ENCODE measurements around the gene ARMH4. TPM values are rescaled to one million over a fixed set of nuclear protein-coding genes. Genes with fewer than 3 reads are reported as not detected.

Gene ARMH4
- total and polyA plus RNA-seq, 2 experiments from 2014 or later: 48.6 to 64.6 TPM

DNA sequence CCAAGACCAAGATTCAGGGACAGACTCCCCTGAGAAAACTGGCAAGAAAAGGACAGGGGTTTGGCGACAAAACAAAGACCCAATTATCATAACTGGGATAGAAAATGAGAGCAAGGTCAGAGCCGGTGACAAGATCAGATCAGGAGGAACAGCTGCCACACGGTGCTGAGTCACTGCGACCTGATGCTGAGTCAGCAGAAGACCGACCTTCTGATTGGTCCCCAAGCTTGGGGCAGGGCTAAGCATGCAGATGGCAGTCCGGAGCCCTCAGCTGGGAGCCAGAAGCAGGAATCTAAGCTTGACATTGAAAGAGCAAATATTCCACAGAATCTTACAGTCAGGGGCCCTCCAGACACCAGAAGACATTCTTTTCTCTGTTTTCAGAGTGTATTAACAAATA lies 19.1 kb upstream of the ARMH4 start:
- H3K27me3 ChIP-seq: no peaks in the 10 kb centered on the region
- TF ChIP-seq, protein P1, sequence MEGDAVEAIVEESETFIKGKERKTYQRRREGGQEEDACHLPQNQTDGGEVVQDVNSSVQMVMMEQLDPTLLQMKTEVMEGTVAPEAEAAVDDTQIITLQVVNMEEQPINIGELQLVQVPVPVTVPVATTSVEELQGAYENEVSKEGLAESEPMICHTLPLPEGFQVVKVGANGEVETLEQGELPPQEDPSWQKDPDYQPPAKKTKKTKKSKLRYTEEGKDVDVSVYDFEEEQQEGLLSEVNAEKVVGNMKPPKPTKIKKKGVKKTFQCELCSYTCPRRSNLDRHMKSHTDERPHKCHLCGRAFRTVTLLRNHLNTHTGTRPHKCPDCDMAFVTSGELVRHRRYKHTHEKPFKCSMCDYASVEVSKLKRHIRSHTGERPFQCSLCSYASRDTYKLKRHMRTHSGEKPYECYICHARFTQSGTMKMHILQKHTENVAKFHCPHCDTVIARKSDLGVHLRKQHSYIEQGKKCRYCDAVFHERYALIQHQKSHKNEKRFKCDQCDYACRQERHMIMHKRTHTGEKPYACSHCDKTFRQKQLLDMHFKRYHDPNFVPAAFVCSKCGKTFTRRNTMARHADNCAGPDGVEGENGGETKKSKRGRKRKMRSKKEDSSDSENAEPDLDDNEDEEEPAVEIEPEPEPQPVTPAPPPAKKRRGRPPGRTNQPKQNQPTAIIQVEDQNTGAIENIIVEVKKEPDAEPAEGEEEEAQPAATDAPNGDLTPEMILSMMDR (IDR thresholded peaks at IDR 0.05; ENCODE audit: low read depth, low read length): no peak
- H3K27ac ChIP-seq: no peak overlapping the region
- H3K4me1 ChIP-seq (ENCODE audit: low read depth): no peaks in the 10 kb centered on the region
- peak; percentile 75 to 85 for DNase-seq (ENCODE audit: low read depth in 1 of 2, low spot score in 1 of 2)
- no peaks in the 10 kb centered on the region for H3K36me3 ChIP-seq
- H3K9me3 ChIP-seq (ENCODE audit: low read depth): no peaks in the 10 kb centered on the region
- H3K4me3 ChIP-seq: no peak overlapping the region

DNA sequence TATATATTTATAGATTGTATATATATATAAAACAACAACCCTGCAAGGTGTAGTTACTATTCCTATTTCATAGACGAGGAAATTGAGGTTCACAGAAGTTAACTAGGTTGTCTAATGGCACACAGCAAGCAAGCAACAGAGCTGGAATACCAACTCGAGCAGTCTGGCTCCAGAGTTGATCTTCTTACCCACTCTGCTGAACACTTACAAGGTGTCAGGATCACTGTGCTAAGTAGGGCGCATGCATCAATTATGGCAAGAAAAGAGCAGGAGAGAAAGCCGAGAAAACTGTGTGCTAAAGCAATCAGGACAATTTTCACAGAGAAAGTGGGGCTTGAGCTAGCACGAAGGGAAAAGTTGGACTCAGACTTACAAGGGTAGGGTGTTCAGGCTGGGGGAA lies 15.9 kb upstream of the ARMH4 start:
- no peak for DNase-seq (ENCODE audit: low read depth in 1 of 2, low spot score in 1 of 2)
- no peaks in the 10 kb centered on the region for H3K9me3 ChIP-seq (ENCODE audit: low read depth)
- peaks cover 9% of the 10 kb centered on the region for H3K4me1 ChIP-seq (ENCODE audit: low read depth)
- TF ChIP-seq, protein P1 (IDR thresholded peaks at IDR 0.05; ENCODE audit: low read depth, low read length): no peak
- no peak overlapping the region for H3K27ac ChIP-seq
- H3K27me3 ChIP-seq: no peaks in the 10 kb centered on the region
- H3K4me3 ChIP-seq: no peak overlapping the region
- H3K36me3 ChIP-seq: no peaks in the 10 kb centered on the region

DNA sequence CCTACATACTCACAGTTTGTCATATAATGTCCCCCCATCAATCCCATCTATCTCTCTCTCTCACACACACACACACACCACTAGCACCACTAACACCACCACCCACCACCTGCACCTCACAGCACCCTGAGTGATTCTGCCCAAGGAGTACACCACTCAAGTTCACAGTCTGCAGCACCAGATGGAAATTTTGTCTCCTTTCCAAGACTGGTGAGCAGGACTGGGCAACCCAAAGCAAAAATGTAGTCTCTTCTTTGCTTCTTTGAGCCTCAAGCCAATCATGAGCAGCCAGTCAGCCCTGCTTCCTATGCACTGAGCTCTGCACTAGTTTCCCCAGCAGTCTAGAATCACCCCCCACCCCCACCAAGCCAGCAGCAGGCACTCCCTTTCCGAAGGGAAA lies 15.0 kb upstream of the ARMH4 start:
- TF ChIP-seq, protein P1 (IDR thresholded peaks at IDR 0.05; ENCODE audit: low read depth, low read length): no peak
- no peaks in the 10 kb centered on the region for H3K27me3 ChIP-seq
- H3K36me3 ChIP-seq: no peaks in the 10 kb centered on the region
- H3K27ac ChIP-seq: no peak overlapping the region
- DNase-seq (ENCODE audit: low read depth in 1 of 2, low spot score in 1 of 2): no peak
- peaks cover 9% of the 10 kb centered on the region for H3K4me1 ChIP-seq (ENCODE audit: low read depth)
- H3K4me3 ChIP-seq: no peak overlapping the region
- H3K9me3 ChIP-seq (ENCODE audit: low read depth): no peaks in the 10 kb centered on the region

DNA sequence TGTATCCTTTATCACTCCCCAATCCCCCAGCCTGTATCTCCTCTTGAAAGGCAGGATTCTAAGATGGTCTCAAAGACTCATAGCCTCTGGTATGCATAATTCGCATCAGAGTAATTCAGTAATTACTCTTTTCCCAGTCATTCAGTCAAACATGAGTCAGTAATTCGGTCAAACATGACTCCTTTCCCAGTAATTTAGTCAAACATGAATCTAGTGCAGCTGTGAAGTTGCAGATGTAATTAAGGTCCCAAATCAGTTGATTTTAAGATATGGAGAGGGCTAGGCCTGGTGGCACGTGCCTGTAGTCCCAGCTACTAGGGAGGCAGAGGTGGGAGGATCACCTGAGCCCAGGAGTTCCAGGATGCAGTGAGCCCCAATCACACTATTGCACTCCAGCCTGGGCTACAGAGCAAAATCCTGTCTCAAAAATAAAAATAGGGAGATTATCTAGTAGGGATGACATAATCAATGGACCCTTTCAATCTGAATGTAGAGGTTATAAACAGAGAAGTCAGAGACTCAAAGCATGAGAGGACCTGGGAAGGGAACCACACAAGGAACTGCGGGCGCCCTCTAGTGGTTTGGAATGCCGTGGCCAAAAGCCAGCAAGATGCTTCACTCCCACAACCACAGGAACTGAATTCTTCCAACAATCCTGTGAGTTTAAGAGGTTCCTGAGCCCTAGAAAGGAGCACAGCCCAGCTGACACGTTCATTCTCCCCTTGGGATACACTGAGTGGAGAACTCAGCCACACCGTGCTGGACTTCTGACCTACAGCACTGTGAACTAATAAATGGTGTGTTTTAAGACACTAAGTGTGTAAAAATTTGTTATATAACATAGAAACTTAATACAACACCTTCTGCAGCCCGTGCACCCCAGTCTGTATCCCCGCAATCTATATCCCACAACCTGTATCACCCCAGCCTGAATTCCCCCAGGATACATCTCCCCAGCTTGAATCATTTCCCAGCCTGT lies 14.3 kb upstream of the ARMH4 start:
- no peak overlapping the region for H3K4me3 ChIP-seq
- H3K36me3 ChIP-seq: no peaks in the 10 kb centered on the region
- DNase-seq (ENCODE audit: low read depth in 1 of 2, low spot score in 1 of 2): peak; percentile 89 to 92
- no peak overlapping the region for H3K27ac ChIP-seq
- no peaks in the 10 kb centered on the region for H3K9me3 ChIP-seq (ENCODE audit: low read depth)
- H3K4me1 ChIP-seq (ENCODE audit: low read depth): peaks cover 9% of the 10 kb centered on the region
- TF ChIP-seq, protein P1 (IDR thresholded peaks at IDR 0.05; ENCODE audit: low read depth, low read length): peak; percentile 93
- H3K27me3 ChIP-seq: no peaks in the 10 kb centered on the region

DNA sequence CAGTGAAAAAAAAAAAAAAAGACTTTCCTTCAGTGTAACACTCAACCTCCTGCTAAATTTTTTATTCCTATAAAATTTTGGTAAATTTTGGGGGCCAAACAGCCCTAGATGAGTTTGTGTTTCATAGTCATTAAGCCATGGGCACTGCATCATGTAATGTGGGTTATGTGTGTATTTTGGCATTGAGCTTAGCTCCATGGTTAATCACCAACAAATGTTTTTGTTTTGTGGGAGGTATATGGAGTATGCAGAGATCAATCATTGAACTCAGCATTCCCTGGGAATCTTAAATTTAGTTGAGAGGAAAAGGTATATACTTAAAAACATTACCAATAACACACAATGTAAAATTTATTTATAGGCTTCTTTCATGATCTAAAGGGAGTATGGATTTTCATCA lies 8.5 kb upstream of the ARMH4 start:
- DNase-seq (ENCODE audit: low read depth in 1 of 2, low spot score in 1 of 2): no peak
- Histone ChIP-seq H3K27ac (no peak overlapping the region), H3K4me1 (ENCODE audit: low read depth) (peaks cover 9% of the 10 kb centered on the region), H3K9me3 (ENCODE audit: low read depth) (no peaks in the 10 kb centered on the region), H3K36me3 (no peaks in the 10 kb centered on the region), H3K4me3 (no peak overlapping the region), H3K27me3 (no peaks in the 10 kb centered on the region)
- TF ChIP-seq, protein P1 (IDR thresholded peaks at IDR 0.05; ENCODE audit: low read depth, low read length): no peak
